Upper lobe of left lung (tissue), 6 donors: ENCODE measurements around the gene BCHE. TPM values are rescaled to one million over a fixed set of nuclear protein-coding genes. Genes with fewer than 3 reads are reported as not detected.

Experiments
- ATAC-seq, 2 donors: fragments of 200-7000 bp; cut with Tn5 transposase; one replicate each; pipeline ENCODE4 v1.9.1; 2022; ENCODE audit warnings: mild to moderate bottlenecking in 2 of 2, moderate library complexity in 2 of 2; ENCODE audit not compliant: low FRiP score in 2 of 2
- DNase-seq, 2 donors: peaks; one replicate each; pipeline ENCODE4 v3.0.0-alpha.2; 2019 to 2020
- H3K27ac ChIP-seq, 4 donors: fragments of 200-600 bp; sonication (generic); one replicate each; pipeline ENCODE4 v1.5.1; 2016 to 2019
- H3K27me3 ChIP-seq, 4 donors: fragments of 200-600 bp; sonication (generic); one replicate each; pipeline ENCODE4 v1.5.1; 2017 to 2019
- H3K36me3 ChIP-seq, 4 donors: fragments of 200-600 bp; sonication (generic); one replicate each; pipeline ENCODE4 v1.5.1; 2016 to 2019
- H3K4me1 ChIP-seq, 4 donors: fragments of 200-600 bp; sonication (generic); one replicate each; pipeline ENCODE4 v1.5.1; 2018 to 2019
- H3K4me3 ChIP-seq, 4 donors: fragments of 200-600 bp; sonication (generic); one replicate each; pipeline ENCODE4 v1.5.1; 2017 to 2019; ENCODE audit warnings: mild to moderate bottlenecking in 2 of 4, moderate library complexity in 1 of 4
- H3K9me3 ChIP-seq, 4 donors: fragments of 200-600 bp; sonication (generic); one replicate each; pipeline ENCODE4 v1.5.1; 2018 to 2019
- EP300 ChIP-seq, 4 donors: sonication (generic); formaldehyde crosslinking; IDR thresholded peaks; one replicate each; pipeline ENCODE4 v1.5.1; 2017; ENCODE audit warnings: antibody characterized with exemption in 4 of 4, control low read depth in 2 of 4
- POLR2A ChIP-seq, 4 donors: fragments of 450-650 bp; IDR thresholded peaks; one replicate each; pipeline ENCODE4 v1.5.1; 2016 to 2017; ENCODE audit warnings: antibody characterized with exemption in 4 of 4, mild to moderate bottlenecking in 2 of 4
- POLR2AphosphoS5 ChIP-seq, 2 donors: sonication (generic); formaldehyde crosslinking; IDR thresholded peaks; one replicate each; pipeline ENCODE4 v1.5.1; 2017; ENCODE audit warnings: antibody characterized with exemption in 2 of 2
- WGBS, 2 donors: methylation state at CpG; one replicate each; pipeline ENCODE4 v1.1.5; 2017 to 2018; 5-methylcytosine and 5-hydroxymethylcytosine counted together
- total RNA-seq, 6 donors: library from RNA; depleted of rRNA in 4 of 6; stranded (reverse); fragments of >200 nt in 4 of 6; gene quantifications; one replicate each; pipeline versions ENCODE4 v1.1.0 to v1.2.1, GENCODE V29; 2016 to 2021
- TF ChIP-seq, protein P1 (sequence below), 6 experiments: fragments of 450-650 bp in 4 of 6; fragments of 200-600 bp in 2 of 6; sonication (generic) in 2 of 6; IDR thresholded peaks; one replicate each; pipeline ENCODE4 v1.5.1; 2016 to 2019; ENCODE audit warnings: antibody characterized with exemption in 6 of 6
- donor health status: DM: no; HTN: no; CAD: no; lungs with moderate emphysema.
- donor health status: DM: no; HTN: yes; CAD: no; lungs with severe emphysema.

The BCHE gene
- total RNA-seq, 6 donors from 2014 or later = 1.0 to 6.3 (median 2.3) TPM

DNA sequence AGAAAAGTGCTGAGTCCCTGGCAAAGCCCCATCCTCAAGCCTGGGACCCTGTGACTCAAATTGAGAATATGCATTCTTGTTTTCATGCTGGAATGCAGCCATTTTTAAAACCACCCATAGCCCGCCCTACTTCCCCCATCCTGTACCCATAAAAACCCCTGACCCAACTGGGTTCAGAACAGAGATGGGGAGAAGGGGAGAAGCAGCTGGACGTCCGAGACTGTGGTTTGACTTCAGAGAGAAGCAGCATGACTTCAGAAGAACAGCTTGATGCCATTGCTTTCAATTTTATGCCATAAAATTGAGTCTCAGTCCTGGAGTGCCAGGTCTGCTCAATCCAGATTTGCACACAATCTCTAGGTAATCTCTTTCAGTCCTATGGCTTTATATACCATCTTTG, 78.2 kb downstream of the BCHE start:
- no peak for ATAC-seq
- H3K36me3 ChIP-seq = no peaks in the 10 kb centered on the region
- H3K27ac ChIP-seq = no peak overlapping the region
- H3K27me3 ChIP-seq = no peaks in the 10 kb centered on the region
- H3K9me3 ChIP-seq = no peaks in the 10 kb centered on the region
- no peak overlapping the region for H3K4me3 ChIP-seq
- 80% methylated on average over 1 to 3 of the region's 3 CpGs for WGBS, 2 donors
- H3K4me1 ChIP-seq = no peaks in the 10 kb centered on the region
- TF ChIP-seq, protein P1, sequence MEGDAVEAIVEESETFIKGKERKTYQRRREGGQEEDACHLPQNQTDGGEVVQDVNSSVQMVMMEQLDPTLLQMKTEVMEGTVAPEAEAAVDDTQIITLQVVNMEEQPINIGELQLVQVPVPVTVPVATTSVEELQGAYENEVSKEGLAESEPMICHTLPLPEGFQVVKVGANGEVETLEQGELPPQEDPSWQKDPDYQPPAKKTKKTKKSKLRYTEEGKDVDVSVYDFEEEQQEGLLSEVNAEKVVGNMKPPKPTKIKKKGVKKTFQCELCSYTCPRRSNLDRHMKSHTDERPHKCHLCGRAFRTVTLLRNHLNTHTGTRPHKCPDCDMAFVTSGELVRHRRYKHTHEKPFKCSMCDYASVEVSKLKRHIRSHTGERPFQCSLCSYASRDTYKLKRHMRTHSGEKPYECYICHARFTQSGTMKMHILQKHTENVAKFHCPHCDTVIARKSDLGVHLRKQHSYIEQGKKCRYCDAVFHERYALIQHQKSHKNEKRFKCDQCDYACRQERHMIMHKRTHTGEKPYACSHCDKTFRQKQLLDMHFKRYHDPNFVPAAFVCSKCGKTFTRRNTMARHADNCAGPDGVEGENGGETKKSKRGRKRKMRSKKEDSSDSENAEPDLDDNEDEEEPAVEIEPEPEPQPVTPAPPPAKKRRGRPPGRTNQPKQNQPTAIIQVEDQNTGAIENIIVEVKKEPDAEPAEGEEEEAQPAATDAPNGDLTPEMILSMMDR (IDR thresholded peaks at IDR 0.05) = no peak
- no peak for TF ChIP-seq POLR2AphosphoS5 (IDR thresholded peaks at IDR 0.05)
- no peak for TF ChIP-seq EP300 (IDR thresholded peaks at IDR 0.05)
- no peak for DNase-seq

DNA sequence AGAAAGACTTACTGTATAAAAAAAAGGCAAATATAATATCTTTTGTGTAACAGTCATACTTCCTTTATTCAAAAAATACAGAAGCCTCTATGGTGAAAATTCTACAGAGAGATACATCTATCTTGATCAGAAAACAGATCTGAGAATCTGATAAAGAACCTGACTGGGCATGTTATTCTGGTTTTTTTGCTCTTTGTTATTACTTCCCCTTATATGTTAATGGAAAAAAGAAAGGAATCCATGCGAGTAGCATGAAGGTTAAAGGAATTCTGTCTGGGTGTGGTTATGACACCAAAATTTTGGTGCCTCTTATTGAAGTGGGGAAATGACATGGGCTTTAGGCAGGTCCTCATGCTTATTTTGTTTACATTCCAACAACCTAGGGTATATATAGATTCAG, 81.7 kb downstream of the BCHE start:
- 67 to 80% methylated on average over 1 of the region's 1 CpG for WGBS, 2 donors
- Histone ChIP-seq H3K9me3 (no peaks in the 10 kb centered on the region), H3K4me3 (no peak overlapping the region), H3K4me1 (no peaks in the 10 kb centered on the region), H3K27me3 (no peaks in the 10 kb centered on the region), H3K27ac (no peak overlapping the region), H3K36me3 (no peaks in the 10 kb centered on the region)
- ATAC-seq (no peak), DNase-seq (no peak)
- TF ChIP-seq POLR2AphosphoS5 (IDR thresholded peaks at IDR 0.05) (no peak), POLR2A (IDR thresholded peaks at IDR 0.05) (no peak), EP300 (IDR thresholded peaks at IDR 0.05) (no peak)
- TF ChIP-seq, protein P1 (IDR thresholded peaks at IDR 0.05) = no peak

DNA sequence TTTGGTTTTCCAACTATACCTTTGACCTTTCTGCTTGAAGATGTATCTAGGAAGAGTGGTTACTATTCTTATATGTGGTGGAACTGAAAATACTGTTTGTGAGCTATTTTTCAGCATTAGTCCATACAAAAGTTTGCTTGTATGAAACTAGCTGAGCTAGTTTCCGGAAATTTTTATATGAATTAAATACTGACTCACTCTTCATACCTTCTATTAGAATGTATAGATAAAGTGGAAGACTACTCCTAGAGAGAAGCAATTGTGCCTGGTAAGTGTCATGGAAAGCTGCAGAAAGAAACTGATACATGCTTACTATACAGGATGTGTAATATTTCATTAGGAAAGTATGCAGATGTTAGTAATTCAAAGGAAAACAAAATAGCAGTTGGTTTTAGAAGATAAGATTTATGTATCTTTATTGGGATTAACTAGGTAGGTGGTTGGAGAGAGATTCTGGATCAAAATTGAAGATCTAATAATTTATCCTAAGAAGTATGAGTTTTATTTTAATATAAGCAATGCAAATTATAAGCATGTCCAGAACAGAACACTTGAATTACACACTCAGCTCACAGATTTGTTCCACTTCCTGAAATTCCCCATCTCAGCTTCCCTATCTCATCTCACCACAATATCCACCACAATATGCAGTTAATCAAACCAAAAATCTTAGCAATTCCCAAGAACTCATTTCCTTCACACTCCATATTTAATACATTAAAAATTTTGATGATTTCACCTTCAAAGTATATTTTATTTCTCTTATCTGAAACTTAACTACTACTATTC, 82.8 kb downstream of the BCHE start:
- no peak for DNase-seq
- Histone ChIP-seq H3K4me3 (no peak overlapping the region), H3K27ac (no peak overlapping the region), H3K36me3 (no peaks in the 10 kb centered on the region), H3K9me3 (no peaks in the 10 kb centered on the region), H3K4me1 (no peaks in the 10 kb centered on the region), H3K27me3 (no peaks in the 10 kb centered on the region)
- ATAC-seq = no peak
- TF ChIP-seq, protein P1 (IDR thresholded peaks at IDR 0.05) = no peak
- TF ChIP-seq POLR2A (IDR thresholded peaks at IDR 0.05) (no peak), EP300 (IDR thresholded peaks at IDR 0.05) (no peak), POLR2AphosphoS5 (IDR thresholded peaks at IDR 0.05) (no peak)
- WGBS, 2 donors = 36 to 97% methylated on average over 1 of the region's 1 CpG

DNA sequence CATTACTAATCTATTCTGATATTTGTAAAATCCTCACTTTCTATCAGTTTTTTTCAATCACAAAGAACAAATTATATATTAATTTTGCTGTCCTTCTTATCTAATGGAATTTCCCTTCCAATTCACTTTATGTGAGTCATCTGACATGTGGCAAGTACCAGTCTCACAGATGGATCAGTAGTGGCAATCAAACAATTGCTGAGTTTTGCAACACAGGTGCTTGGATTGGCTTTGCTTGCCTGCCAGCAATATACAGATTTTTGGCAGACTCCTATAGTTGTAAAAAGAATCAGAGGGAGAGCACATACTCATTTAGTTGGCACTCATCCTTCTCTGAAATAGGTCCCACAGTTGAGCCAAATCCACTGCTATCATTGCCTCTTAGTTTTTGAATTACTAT, 83.7 kb downstream of the BCHE start:
- Histone ChIP-seq H3K27me3 (no peaks in the 10 kb centered on the region), H3K9me3 (no peaks in the 10 kb centered on the region), H3K4me1 (no peaks in the 10 kb centered on the region), H3K27ac (no peak overlapping the region), H3K4me3 (no peak overlapping the region), H3K36me3 (no peaks in the 10 kb centered on the region)
- ATAC-seq = no peak
- TF ChIP-seq POLR2A (IDR thresholded peaks at IDR 0.05) (no peak), POLR2AphosphoS5 (IDR thresholded peaks at IDR 0.05) (no peak), EP300 (IDR thresholded peaks at IDR 0.05) (no peak)
- TF ChIP-seq, protein P1 (IDR thresholded peaks at IDR 0.05) = no peak
- DNase-seq = no peak

DNA sequence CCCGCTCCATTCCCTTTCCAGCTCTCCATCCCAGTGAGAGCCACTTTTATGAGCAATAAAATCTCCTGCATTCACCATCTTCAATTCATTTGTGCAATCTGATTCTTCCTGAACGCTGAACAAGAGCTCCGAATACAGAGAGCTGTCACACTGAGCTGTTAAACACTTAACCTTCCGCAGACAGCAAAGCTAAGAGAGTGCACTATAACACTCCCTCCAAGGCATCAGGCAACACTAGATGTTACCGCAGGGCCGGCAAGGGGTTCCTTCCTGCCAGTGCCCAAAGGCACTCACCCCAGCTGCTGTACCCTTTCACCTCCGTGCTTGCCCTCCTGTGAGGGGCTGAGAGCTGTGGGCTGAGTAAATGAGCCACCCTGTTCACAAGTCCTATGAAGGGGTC, 85.6 kb downstream of the BCHE start:
- H3K4me3 ChIP-seq = no peak overlapping the region
- no peaks in the 10 kb centered on the region for H3K4me1 ChIP-seq
- WGBS, 2 donors = 78 to 85% methylated on average over 7 of the region's 7 CpGs
- no peak for TF ChIP-seq POLR2A (IDR thresholded peaks at IDR 0.05)
- no peak for TF ChIP-seq EP300 (IDR thresholded peaks at IDR 0.05)
- TF ChIP-seq, protein P1 (IDR thresholded peaks at IDR 0.05) = no peak
- TF ChIP-seq POLR2AphosphoS5 (IDR thresholded peaks at IDR 0.05) = no peak
- DNase-seq (no peak), ATAC-seq (no peak)
- H3K27ac ChIP-seq = no peak overlapping the region
- H3K27me3 ChIP-seq = no peaks in the 10 kb centered on the region
- no peaks in the 10 kb centered on the region for H3K9me3 ChIP-seq
- H3K36me3 ChIP-seq = no peaks in the 10 kb centered on the region
